H1 (cell line): ENCODE measurements around the gene CDC5L. TPM values are rescaled to one million over a fixed set of nuclear protein-coding genes. Genes with fewer than 3 reads are reported as not detected.

ENCODE experiments used
- CTCF ChIA-PET: fragments of 300-600 bp; sonication (Branson Sonifier 250); formaldehyde crosslinking; loops from one replicate; lab custom pipeline; 2021; ENCODE audit not compliant: partially characterized antibody; lab: Charles Lee
- POLR2A ChIA-PET: fragments of 300-600 bp; sonication (Branson Sonifier 250); formaldehyde crosslinking; loops from one replicate; lab custom pipeline; 2021; ENCODE audit warnings: inconsistent platforms; ENCODE audit not compliant: partially characterized antibody; lab: Charles Lee
- DNase-seq, 2 experiments: peaks; one replicate each; pipeline versions ENCODE4 v3.0.0 to v3.0.0-alpha.2; 2010 to 2022; ENCODE audit warnings: low spot score in 2 of 2, low read depth in 1 of 2, mixed read lengths in 1 of 2
- FAIRE-seq: peaks from 2 replicates; lab custom pipeline; 2011; peaks lifted over from hg19 to GRCh38; lab: Jason Lieb, UNC
- H2AFZ ChIP-seq: 2 replicates; pipeline ENCODE4 v1.8.1; 2012; ENCODE audit warnings: low read length, inconsistent platforms
- H2AK5ac ChIP-seq: 2 replicates; pipeline ENCODE4 v1.6.1; 2013; ENCODE audit warnings: low read depth, low read length
- H2BK120ac ChIP-seq: replicated peaks from 2 replicates; pipeline ENCODE3; 2013; ENCODE audit warnings: low read depth, low read length, inconsistent platforms
- H2BK12ac ChIP-seq: 2 replicates; pipeline ENCODE4 v1.6.1; 2013; ENCODE audit warnings: low read depth, low read length
- H2BK15ac ChIP-seq: 2 replicates; pipeline ENCODE4 v1.6.1; 2013; ENCODE audit warnings: low read length
- H2BK20ac ChIP-seq: 2 replicates; pipeline ENCODE4 v1.6.1; 2013; ENCODE audit warnings: low read length
- H2BK5ac ChIP-seq: 2 replicates; pipeline ENCODE4 v1.6.1; 2013; ENCODE audit warnings: low read depth, low read length
- H3K14ac ChIP-seq: 2 replicates; pipeline ENCODE4 v1.6.1; 2013; ENCODE audit warnings: inconsistent platforms; ENCODE audit not compliant: insufficient read length
- H3K18ac ChIP-seq: 2 replicates; pipeline ENCODE4 v1.6.1; 2013; ENCODE audit warnings: low read length; ENCODE audit errors: extremely low read depth
- H3K23ac ChIP-seq: 2 replicates; pipeline ENCODE4 v1.6.1; 2013; ENCODE audit warnings: inconsistent platforms; ENCODE audit not compliant: insufficient read length
- H3K23me2 ChIP-seq: 2 replicates; pipeline ENCODE4 v1.6.1; 2013; ENCODE audit warnings: low read depth, low read length
- H3K27ac ChIP-seq: 2 replicates; pipeline ENCODE4 v1.6.1; 2011; ENCODE audit warnings: low read depth, low read length, inconsistent platforms
- H3K27me3 ChIP-seq, 4 experiments: replicated peaks in 1 of 4; 1 replicate in 1 of 4; 2 replicates in 3 of 4; pipeline versions ENCODE4 v1.6.1 to v1.8.1; 2011 to 2013; ENCODE audit warnings: low read length in 3 of 4, mild to moderate bottlenecking in 3 of 4, inconsistent platforms in 2 of 4, mixed read lengths in 2 of 4, moderate library complexity in 1 of 4; ENCODE audit not compliant: control insufficient read depth in 3 of 4, insufficient read depth in 3 of 4; ENCODE audit errors: extremely low read depth in 1 of 4
- H3K36me3 ChIP-seq, 4 experiments: 2 replicates each; pipeline versions ENCODE4 v1.6.1 to v1.8.1; 2011 to 2013; ENCODE audit warnings: mild to moderate bottlenecking in 4 of 4, low read length in 3 of 4, moderate library complexity in 2 of 4, control low read depth in 1 of 4, inconsistent platforms in 1 of 4; ENCODE audit not compliant: insufficient read depth in 4 of 4, control insufficient read depth in 2 of 4
- H3K4ac ChIP-seq: replicated peaks from 2 replicates; pipeline ENCODE3; 2013; ENCODE audit warnings: low read length, low read depth, mixed read lengths, inconsistent platforms; ENCODE audit not compliant: insufficient read length
- H3K4me1 ChIP-seq, 4 experiments: replicated peaks in 1 of 4; 1 replicate in 1 of 4; 2 replicates in 3 of 4; pipeline versions ENCODE4 v1.6.1 to v1.8.1; 2011 to 2013; ENCODE audit warnings: low read length in 3 of 4, inconsistent platforms in 2 of 4, mixed read lengths in 1 of 4; ENCODE audit not compliant: insufficient read depth in 4 of 4, control insufficient read depth in 3 of 4
- H3K4me2 ChIP-seq, 2 experiments: 2 replicates each; pipeline versions ENCODE4 v1.6.1 to v1.8.1; 2011 to 2013; ENCODE audit warnings: low read depth in 2 of 2, low read length in 2 of 2, control low read depth in 1 of 2, inconsistent platforms in 1 of 2, mild to moderate bottlenecking in 1 of 2; ENCODE audit not compliant: insufficient read depth in 1 of 2
- H3K4me3 ChIP-seq, 4 experiments: fragments of 200-600, 300-600 bp in 1 of 4; sonication (generic), shearing (Covaris generic), sonication (Bioruptor Twin) in 1 of 4; 2 replicates each; pipeline versions ENCODE4 v1.5.1 to v1.8.1; 2011 to 2016; ENCODE audit warnings: low read length in 4 of 4, low read depth in 3 of 4, control low read depth in 2 of 4, inconsistent platforms in 2 of 4, mild to moderate bottlenecking in 2 of 4, mixed read lengths in 1 of 4, moderate library complexity in 1 of 4; ENCODE audit not compliant: insufficient read depth in 2 of 4; ENCODE audit errors: extremely low read depth in 1 of 4
- H3K56ac ChIP-seq: replicated peaks from 2 replicates; pipeline ENCODE3; 2013; ENCODE audit warnings: low read depth, mild to moderate bottlenecking, mixed read lengths, low read length, inconsistent platforms; ENCODE audit not compliant: insufficient read length
- H3K79me1 ChIP-seq: 2 replicates; pipeline ENCODE4 v1.6.1; 2013; ENCODE audit warnings: low read depth, low read length, control low read depth
- H3K79me2 ChIP-seq, 2 experiments: 2 replicates each; pipeline versions ENCODE4 v1.6.1 to v1.8.1; 2012 to 2013; ENCODE audit warnings: low read length in 2 of 2, mild to moderate bottlenecking in 2 of 2, inconsistent platforms in 1 of 2; ENCODE audit not compliant: insufficient read depth in 2 of 2, control insufficient read depth in 1 of 2
- H3K9ac ChIP-seq, 4 experiments: replicated peaks in 1 of 4; 1 replicate in 1 of 4; 2 replicates in 3 of 4; pipeline versions ENCODE4 v1.6.1 to v1.8.1; 2011 to 2013; ENCODE audit warnings: low read depth in 3 of 4, low read length in 3 of 4, control low read depth in 2 of 4, mild to moderate bottlenecking in 2 of 4, moderate library complexity in 2 of 4, inconsistent platforms in 1 of 4; ENCODE audit errors: extremely low read depth in 1 of 4
- H3K9me3 ChIP-seq, 2 experiments: 2 replicates each; pipeline versions ENCODE4 v1.6.1 to v1.8.1; 2012 to 2013; ENCODE audit warnings: mild to moderate bottlenecking in 2 of 2, moderate library complexity in 2 of 2, control low read depth in 1 of 2, inconsistent platforms in 1 of 2, low read depth in 1 of 2, low read length in 1 of 2, mixed read lengths in 1 of 2; ENCODE audit not compliant: insufficient read depth in 2 of 2
- H4K20me1 ChIP-seq, 2 experiments: replicated peaks in 1 of 2; 2 replicates each; pipeline versions ENCODE3 to v1.8.1; 2011 to 2013; ENCODE audit warnings: inconsistent platforms in 2 of 2, low read length in 2 of 2, mild to moderate bottlenecking in 1 of 2; ENCODE audit not compliant: insufficient read depth in 2 of 2, control insufficient read depth in 1 of 2
- H4K5ac ChIP-seq: 2 replicates; pipeline ENCODE4 v1.6.1; 2013; ENCODE audit warnings: low read length, low read depth, mixed read lengths, inconsistent platforms; ENCODE audit not compliant: insufficient read length
- H4K8ac ChIP-seq: 2 replicates; pipeline ENCODE4 v1.8.0; 2013; ENCODE audit warnings: mild to moderate bottlenecking, moderate library complexity, low read length, inconsistent platforms; ENCODE audit not compliant: insufficient read depth; ENCODE audit errors: extremely low read depth
- H4K91ac ChIP-seq: replicated peaks from 2 replicates; pipeline ENCODE3; 2013; ENCODE audit warnings: low read length, mixed read lengths, inconsistent platforms; ENCODE audit not compliant: insufficient read length
- ASH2L ChIP-seq: fragments of 200-600, 300-600 bp; sonication (generic); IDR thresholded peaks from one replicate; pipeline ENCODE4 v1.7.1; 2017; ENCODE audit warnings: low read length
- BACH1 ChIP-seq: IDR thresholded peaks from 2 replicates; pipeline ENCODE4 v1.6.1; 2012; ENCODE audit warnings: low read length, improper control_type of control experiment
- CBX8 ChIP-seq: fragments of 300-800, 300-1000 bp; sonication (generic); IDR thresholded peaks from 2 replicates; pipeline ENCODE4 v1.7.1; 2016; ENCODE audit warnings: low read depth, low read length, borderline replicate concordance
- CEBPB ChIP-seq: IDR thresholded peaks from 2 replicates; pipeline ENCODE4 v1.6.1; 2012; ENCODE audit warnings: low read depth, low read length
- EP300 ChIP-seq, 2 experiments: IDR thresholded peaks; 1 replicate in 1 of 2; 2 replicates in 1 of 2; pipeline ENCODE4 v1.6.1; 2011 to 2012; ENCODE audit warnings: low read depth in 2 of 2, low read length in 2 of 2, mild to moderate bottlenecking in 2 of 2, borderline replicate concordance in 1 of 2, inconsistent platforms in 1 of 2, moderate library complexity in 1 of 2
- GABPA ChIP-seq: IDR thresholded peaks from 2 replicates; pipeline ENCODE4 v1.6.1; 2011; ENCODE audit warnings: mild to moderate bottlenecking, low read length, moderate library complexity, borderline replicate concordance; ENCODE audit not compliant: insufficient read depth
- JUN ChIP-seq: IDR thresholded peaks from 2 replicates; pipeline ENCODE4 v1.6.1; 2011; ENCODE audit warnings: low read depth, mild to moderate bottlenecking, improper control_type of control experiment, low read length
- JUND ChIP-seq: IDR thresholded peaks from 2 replicates; pipeline ENCODE4 v1.6.1; 2011; ENCODE audit warnings: mild to moderate bottlenecking, improper control_type of control experiment, low read length
- KDM4A ChIP-seq: IDR thresholded peaks from one replicate; pipeline ENCODE4 v1.7.1; 2012; ENCODE audit warnings: low read depth, mild to moderate bottlenecking, moderate library complexity, low read length, inconsistent platforms; ENCODE audit not compliant: severe bottlenecking
- POLR2A ChIP-seq, 2 experiments: IDR thresholded peaks; 1 replicate in 1 of 2; 2 replicates in 1 of 2; pipeline ENCODE4 v1.6.1; 2011; ENCODE audit warnings: low read depth in 2 of 2, low read length in 2 of 2, mild to moderate bottlenecking in 2 of 2; ENCODE audit errors: control extremely low read depth in 1 of 2
- WGBS, 2 experiments: shearing (Covaris generic) in 1 of 2; methylation state at CpG; one replicate each; pipeline versions ENCODE4 v1.1.6 to v1.1.7; 2013 to 2015; ENCODE audit warnings: low lambda C conversion rate in 2 of 2, mixed read lengths in 2 of 2, inconsistent platforms in 1 of 2, low coverage in 1 of 2, missing lambda C conversion rate in 1 of 2; ENCODE audit not compliant: insufficient replicate concordance in 2 of 2, insufficient coverage in 1 of 2, insufficient read length in 1 of 2; ENCODE audit errors: extremely low coverage in 1 of 2, missing lambda C conversion rate in 1 of 2; 5-methylcytosine and 5-hydroxymethylcytosine counted together
- polyA plus RNA-seq, 7 experiments: library from polyadenylated mRNA; depleted of rRNA in 3 of 7; stranded (reverse) in 5 of 7; unstranded in 2 of 7; fragments of >200 nt in 5 of 7; fragments of 200-250 nt in 2 of 7; gene quantifications; 1 replicate in 5 of 7; 2 replicates in 1 of 7; 4 replicates in 1 of 7; pipeline versions ENCODE4 v1.2.1 to v1.2.3, GENCODE V29; 2011 to 2013; ENCODE audit warnings: missing spikeins in 2 of 7, mixed read lengths in 2 of 7
- total RNA-seq: library from RNA; stranded (reverse); fragmentation: NEBNext Ultra II Directional; extraction: Animal tissue kit (Norgen Biotek cat#: 25700); gene quantifications from 2 replicates; pipeline ENCODE4 v1.2.1, GENCODE V29; 2021
- TF ChIP-seq, protein P1 (sequence below): IDR thresholded peaks from 2 replicates; pipeline ENCODE4 v1.6.1; 2012; ENCODE audit warnings: inconsistent platforms

CDC5L gene
- total and polyA plus RNA-seq, 2 of the 8 experiments (the other 6 are each of a cell fraction or from before 2014, with no cell fraction given): 8.4 to 32.8 TPM

- Histone ChIP-seq H3K23me2 (no peaks in the 10 kb centered on the region), H3K56ac (no peak overlapping the region), H2BK12ac (peak overlapping the region; percentile 95), H3K14ac (no peak overlapping the region), H4K5ac (no peak overlapping the region), H3K4me3 (no peak overlapping the region), H3K4me1 (peaks cover under 1 to 15% (median 11%) of the 10 kb centered on the region in 4 experiments), H2BK5ac (peak overlapping the region; percentile 72; the same call in 1 of the 2 replicates), H3K4me2 (peak overlapping the region in 1 of 2 experiments; percentile 28; a peak in 1 of 4 replicates), H3K9ac (peak overlapping the region in 1 of 4 experiments; percentile 11; a peak in 1 of 7 replicates), H4K20me1 (no peaks in the 10 kb centered on the region), H3K36me3 (no peaks in the 10 kb centered on the region), H3K18ac (peak overlapping the region; percentile 54), H2AK5ac (0 out of 2 replicates have a peak overlapping the region, but pooled peaks have one; percentile 24), H3K27me3 (no peaks in the 10 kb centered on the region), H4K8ac (peak overlapping the region; percentile 90; the same call in 1 of the 2 replicates), H3K23ac (no peak overlapping the region), H2BK120ac (no peak overlapping the region), H2AFZ (peak overlapping the region; percentile 83), H2BK20ac (no peak overlapping the region), H3K27ac (peak overlapping the region; percentile 66; the same call in 1 of the 2 replicates), H2BK15ac (peak overlapping the region; percentile 53; the same call in 1 of the 2 replicates), H3K9me3 (no peaks in the 10 kb centered on the region), H4K91ac (peak overlapping the region; percentile 30), H3K79me2 (no peaks in the 10 kb centered on the region), H3K79me1 (no peaks in the 10 kb centered on the region), H3K4ac (no peak overlapping the region)
- ChIA-PET POLR2A (interaction anchor here (0.7 to 1.1 kb wide), 4 partner anchors 12 to 902 kb away, joined by 3 to 4 read pairs (median 4); partner anchors contain the start of gene SUPT3H), CTCF (interaction anchor here (0.6 to 12.1 kb wide), 74 partner anchors 10 to 1536 kb away, joined by 3 to 135 read pairs (median 4); no protein-coding TSS in a partner anchor)
- WGBS, 2 experiments: 45% methylated on average over 23 of the region's 23 CpGs; no CpG with 5 or more reads in 1 of the 2 experiments
- FAIRE-seq (no peak), DNase-seq (peak; percentile 73 to 94)
- TF ChIP-seq KDM4A: peak; percentile 29
- 0 out of 2 replicates have a peak, but pooled peaks have one; percentile 50 for TF ChIP-seq GABPA
- TF ChIP-seq EP300 (IDR thresholded peaks at IDR 0.05; ENCODE audit: borderline replicate concordance in 1 of 2, low read depth in 2 of 2, low read length in 2 of 2): peak in 1 of 2 experiments; percentile 62; a peak in 1 of 3 replicates
- TF ChIP-seq JUND: peak; percentile 27; the same call in 1 of the 2 replicates
- TF ChIP-seq ASH2L: peak; percentile 38
- TF ChIP-seq JUN: peak; percentile 86
- TF ChIP-seq BACH1: peak; percentile 31; the same call in 1 of the 2 replicates
- no peak for TF ChIP-seq CBX8
- TF ChIP-seq, protein P1, sequence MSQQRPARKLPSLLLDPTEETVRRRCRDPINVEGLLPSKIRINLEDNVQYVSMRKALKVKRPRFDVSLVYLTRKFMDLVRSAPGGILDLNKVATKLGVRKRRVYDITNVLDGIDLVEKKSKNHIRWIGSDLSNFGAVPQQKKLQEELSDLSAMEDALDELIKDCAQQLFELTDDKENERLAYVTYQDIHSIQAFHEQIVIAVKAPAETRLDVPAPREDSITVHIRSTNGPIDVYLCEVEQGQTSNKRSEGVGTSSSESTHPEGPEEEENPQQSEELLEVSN: 0 out of 2 replicates have a peak, but pooled peaks have one; percentile 57
- TF ChIP-seq POLR2A (IDR thresholded peaks at IDR 0.05; ENCODE audit: control extremely low read depth in 1 of 2, low read depth in 2 of 2, low read length in 2 of 2): peak in 1 of 2 experiments; percentile 25; a peak in 2 of 3 replicates
- peak; percentile 75 for TF ChIP-seq CEBPB
Measured at GRCh38 chr6:44475779-44476434, 88.4 kb downstream of the CDC5L start.
